GM19328 (cell line): Measurements from ENCODE around the gene AIDA.

Source experiments
- ATAC-seq: cut with Tn5 transposase; IDR thresholded peaks from one replicate; pipeline ENCODE4 v1.9.1; 2021; ENCODE audit warnings: mild to moderate bottlenecking, moderate library complexity; ENCODE audit not compliant: unreplicated experiment

Gene AIDA

GRCh38 chr1:222653178-222653827 is 59.0 kb downstream of the AIDA start:
- ATAC-seq, result peak; percentile 55

GRCh38 chr1:222652676-222653075 is 59.6 kb downstream of the AIDA start:
- no peak for ATAC-seq

- no peak for ATAC-seq
These were observed 67.7 kb downstream of the AIDA start for GRCh38 chr1:222644636-222644980.

GRCh38 chr1:222643938-222644635 is 68.2 kb downstream of the AIDA start:
- ATAC-seq, result peak; percentile 97

GRCh38 chr1:222643606-222643937 is 68.7 kb downstream of the AIDA start:
- ATAC-seq, result no peak

GRCh38 chr1:222642468-222642867 is 69.8 kb downstream of the AIDA start:
- ATAC-seq, result no peak

GRCh38 chr1:222641269-222641948 is 70.9 kb downstream of the AIDA start:
- ATAC-seq, result no peak

- ATAC-seq, result no peak
These were observed 77.9 kb downstream of the AIDA start for GRCh38 chr1:222634180-222635013.

- ATAC-seq, result no peak
These were observed 79.5 kb downstream of the AIDA start for GRCh38 chr1:222632749-222633148.

- no peak for ATAC-seq
These were observed 80.6 kb downstream of the AIDA start for GRCh38 chr1:222631611-222632208.

GRCh38 chr1:222629921-222630535 is 82.3 kb downstream of the AIDA start:
- ATAC-seq, result no peak

GRCh38 chr1:222627232-222627631 is 85.1 kb downstream of the AIDA start:
- no peak for ATAC-seq

- no peak for ATAC-seq
These were observed 88.1 kb downstream of the AIDA start for GRCh38 chr1:222624214-222624613.

- no peak for ATAC-seq
These were observed 88.8 kb downstream of the AIDA start for GRCh38 chr1:222623458-222623857.

GRCh38 chr1:222622765-222623164 is 89.5 kb downstream of the AIDA start:
- no peak for ATAC-seq

GRCh38 chr1:222620566-222620965 is 91.7 kb downstream of the AIDA start:
- ATAC-seq, result no peak

- no peak for ATAC-seq
These were observed 93.3 kb downstream of the AIDA start for GRCh38 chr1:222618880-222619596.
